Left lung (tissue), 10 donors: ENCODE data around the gene SAMD9. TPM values are rescaled to one million over a fixed set of nuclear protein-coding genes. Genes with fewer than 3 reads are reported as not detected.
A peak's percentile ranks its signal among the peaks of the same experiment; 100 is the strongest.
"Not testable (repeated sequence)": the region's sequence is repeated elsewhere in the genome, so short reads cannot be mapped to it uniquely, and the experiment has no call there.

ENCODE experiments used
- ATAC-seq: fragments of 200-7000 bp; cut with Tn5 transposase; one replicate; pipeline ENCODE4 v1.9.1; 2020; ENCODE audit warnings: moderate library complexity
- DNase-seq, 4 donors: peaks; one replicate each; pipeline ENCODE4 v3.0.0-alpha.2; 2013 to 2020
- H3K27ac ChIP-seq, 2 donors: fragments of 200-600 bp; sonication (generic) in 1 of 2; one replicate each; pipeline versions ENCODE4 v1.5.0 to v1.8.0; 2020 to 2021
- H3K27me3 ChIP-seq, 2 donors: fragments of 200-600 bp; sonication (generic) in 1 of 2; one replicate each; pipeline versions ENCODE4 v1.5.0 to v1.8.0; 2020 to 2021
- H3K36me3 ChIP-seq, 2 donors: fragments of 200-600 bp; sonication (generic) in 1 of 2; one replicate each; pipeline versions ENCODE4 v1.5.0 to v1.8.0; 2020 to 2021
- H3K4me1 ChIP-seq, 2 donors: fragments of 200-600 bp; one replicate each; pipeline ENCODE4 v1.8.0; 2021
- H3K4me3 ChIP-seq, 2 donors: fragments of 200-600 bp; sonication (generic) in 1 of 2; one replicate each; pipeline versions ENCODE4 v1.5.0 to v1.8.0; 2020 to 2021; ENCODE audit warnings: mild to moderate bottlenecking in 1 of 2
- H3K9me3 ChIP-seq, 2 donors: fragments of 200-600 bp; sonication (generic) in 1 of 2; one replicate each; pipeline versions ENCODE4 v1.5.0 to v1.8.0; 2020 to 2021
- intact Hi-C, 2 donors: fragments of 100-400 bp; cut with DNase I; formaldehyde crosslinking; loops; one replicate each; pipeline versions ENCODE4 v1.11.2 to v1.14.2; 2022
- polyA plus RNA-seq, 6 donors: library from polyadenylated mRNA; unstranded; fragments of 120-200 nt; gene quantifications; one replicate each; pipeline ENCODE4 v1.2.1, GENCODE V29; 2013; ENCODE audit not compliant: insufficient read length in 6 of 6
- total RNA-seq, 2 donors: library from RNA; stranded (reverse); fragmentation: NEBNext Ultra II Directional; extraction: Animal tissue kit (Norgen Biotek cat#: 25700); gene quantifications; one replicate each; pipeline ENCODE4 v1.2.1, GENCODE V29; 2021
- TF ChIP-seq, protein P1 (sequence below), 2 donors: fragments of 200-600 bp; sonication (generic) in 1 of 2; IDR thresholded peaks; one replicate each; pipeline versions ENCODE4 v1.5.0 to v1.8.0; 2021; ENCODE audit warnings: antibody characterized with exemption in 2 of 2
- donor health status: DM: no; HTN: yes; CAD: no.
- donor health status: DM: no; HTN: no; CAD: no.

SAMD9 gene
- total and polyA plus RNA-seq, 8 donors = 8.8 to 18.7 (median 10.6) TPM

DNA sequence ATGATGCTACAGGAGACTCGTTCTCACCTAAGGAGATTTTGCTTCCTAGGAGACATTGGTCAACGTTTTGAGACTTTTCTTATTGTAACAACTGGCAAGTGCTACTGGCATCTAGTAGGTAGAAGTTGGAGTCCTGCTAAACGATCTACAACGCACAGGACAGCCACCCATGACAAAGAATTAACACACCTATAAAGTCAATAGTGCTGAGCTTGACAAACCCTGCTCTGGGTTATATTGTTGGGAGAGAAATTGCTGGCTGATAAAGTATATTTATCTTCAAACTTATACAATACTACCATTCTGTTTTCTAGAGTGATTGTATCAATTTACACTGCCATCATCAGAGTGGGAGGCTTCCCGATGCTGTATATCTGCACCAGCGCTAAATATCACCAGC is 57.8 kb downstream of the SAMD9 start:
- TF ChIP-seq, protein P1, sequence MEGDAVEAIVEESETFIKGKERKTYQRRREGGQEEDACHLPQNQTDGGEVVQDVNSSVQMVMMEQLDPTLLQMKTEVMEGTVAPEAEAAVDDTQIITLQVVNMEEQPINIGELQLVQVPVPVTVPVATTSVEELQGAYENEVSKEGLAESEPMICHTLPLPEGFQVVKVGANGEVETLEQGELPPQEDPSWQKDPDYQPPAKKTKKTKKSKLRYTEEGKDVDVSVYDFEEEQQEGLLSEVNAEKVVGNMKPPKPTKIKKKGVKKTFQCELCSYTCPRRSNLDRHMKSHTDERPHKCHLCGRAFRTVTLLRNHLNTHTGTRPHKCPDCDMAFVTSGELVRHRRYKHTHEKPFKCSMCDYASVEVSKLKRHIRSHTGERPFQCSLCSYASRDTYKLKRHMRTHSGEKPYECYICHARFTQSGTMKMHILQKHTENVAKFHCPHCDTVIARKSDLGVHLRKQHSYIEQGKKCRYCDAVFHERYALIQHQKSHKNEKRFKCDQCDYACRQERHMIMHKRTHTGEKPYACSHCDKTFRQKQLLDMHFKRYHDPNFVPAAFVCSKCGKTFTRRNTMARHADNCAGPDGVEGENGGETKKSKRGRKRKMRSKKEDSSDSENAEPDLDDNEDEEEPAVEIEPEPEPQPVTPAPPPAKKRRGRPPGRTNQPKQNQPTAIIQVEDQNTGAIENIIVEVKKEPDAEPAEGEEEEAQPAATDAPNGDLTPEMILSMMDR (IDR thresholded peaks at IDR 0.05) = no peak
- intact Hi-C loops = no loop called here
- H3K4me1 ChIP-seq = peaks cover 0 to 4% of the 10 kb centered on the region in 2 donors
- DNase-seq = no peak
- no peak for ATAC-seq
- no peaks in the 10 kb centered on the region for H3K27me3 ChIP-seq
- no peak overlapping the region for H3K27ac ChIP-seq
- no peak overlapping the region for H3K4me3 ChIP-seq
- no peaks in the 10 kb centered on the region for H3K36me3 ChIP-seq
- H3K9me3 ChIP-seq = no peaks in the 10 kb centered on the region

DNA sequence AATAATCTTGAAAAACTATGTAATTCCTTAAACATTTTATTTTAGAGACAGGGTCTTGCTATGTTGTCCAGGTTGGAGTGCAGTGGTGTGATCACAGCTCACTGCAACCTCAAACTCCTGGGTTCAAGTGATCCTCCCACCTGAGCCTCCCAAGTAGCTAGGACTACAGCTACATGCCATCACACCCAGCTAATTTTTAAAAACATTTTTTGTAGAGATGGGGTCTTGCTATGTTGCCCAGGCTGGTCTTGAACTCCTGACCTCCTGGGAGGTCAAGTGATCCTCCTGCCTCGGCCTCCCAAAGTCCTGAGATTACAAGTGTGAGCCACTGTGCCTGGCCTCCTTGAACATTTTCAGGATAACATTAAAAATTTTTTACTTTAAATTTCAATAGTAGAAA is 61.2 kb downstream of the SAMD9 start:
- DNase-seq, H3K36me3 ChIP-seq, ATAC-seq, H3K4me1 ChIP-seq, intact Hi-C loops, H3K27ac ChIP-seq, H3K9me3 ChIP-seq, H3K27me3 ChIP-seq, H3K4me3 ChIP-seq: not testable (repeated sequence)

DNA sequence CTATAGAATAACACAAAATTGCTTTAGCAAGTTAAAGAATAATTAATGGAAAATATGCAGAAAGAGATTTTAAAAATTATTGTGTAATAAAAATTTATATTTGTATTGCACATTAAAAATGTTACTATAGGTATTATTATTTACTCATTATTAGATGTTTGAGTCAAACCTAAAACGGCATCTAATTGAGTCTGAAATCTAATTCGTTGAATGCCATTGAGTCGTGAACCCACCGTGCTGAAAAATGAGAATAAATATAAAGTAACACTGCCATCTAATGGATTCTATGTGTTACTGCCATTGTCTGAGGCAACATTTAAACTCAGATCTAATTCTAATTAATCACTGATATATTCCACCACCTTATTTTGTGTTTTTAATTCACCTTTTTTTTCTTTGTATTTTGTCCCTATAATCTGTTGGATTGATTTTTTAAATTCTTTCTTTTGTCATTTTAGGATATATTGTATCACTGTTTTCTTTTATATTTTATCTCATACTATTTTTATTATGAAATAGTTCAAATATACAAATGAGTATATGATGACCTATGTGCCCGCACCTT is 62.2 kb downstream of the SAMD9 start:
- Histone ChIP-seq H3K4me1 (peaks cover 0 to 4% of the 10 kb centered on the region in 2 donors), H3K27me3 (no peaks in the 10 kb centered on the region), H3K36me3 (no peaks in the 10 kb centered on the region), H3K9me3 (no peaks in the 10 kb centered on the region), H3K4me3 (no peak overlapping the region), H3K27ac (no peak overlapping the region)
- TF ChIP-seq, protein P1 (IDR thresholded peaks at IDR 0.05) = peak; percentile 78 to 84
- intact Hi-C loops = no loop called here
- ATAC-seq = peak; percentile 80
- peak in 2 of 4 donors; percentile 25 to 49 for DNase-seq

DNA sequence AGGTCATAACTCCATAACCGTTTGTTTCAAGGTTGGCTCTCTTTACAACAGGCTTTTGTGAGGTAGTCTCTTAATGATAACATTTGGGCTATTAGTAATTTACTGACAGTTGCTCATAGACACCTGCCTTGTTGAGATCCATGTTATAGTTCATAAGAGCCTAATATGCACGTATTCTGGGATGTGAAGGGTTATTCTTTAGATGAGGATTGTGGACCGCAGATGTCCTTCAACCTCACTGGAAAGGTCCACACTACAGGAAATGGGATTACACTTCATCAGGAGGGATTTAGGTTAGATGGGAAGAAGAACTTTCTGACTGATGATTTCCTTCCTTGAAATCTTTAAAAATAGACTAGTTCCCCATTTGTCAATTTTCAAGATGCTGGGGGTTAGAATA is 62.8 kb downstream of the SAMD9 start:
- H3K27ac ChIP-seq = no peak overlapping the region
- peaks cover 0 to 4% of the 10 kb centered on the region in 2 donors for H3K4me1 ChIP-seq
- no peak overlapping the region for H3K4me3 ChIP-seq
- TF ChIP-seq, protein P1 (IDR thresholded peaks at IDR 0.05) = no peak
- intact Hi-C loops = no loop called here
- no peaks in the 10 kb centered on the region for H3K36me3 ChIP-seq
- no peak for DNase-seq
- no peaks in the 10 kb centered on the region for H3K27me3 ChIP-seq
- ATAC-seq = no peak
- no peaks in the 10 kb centered on the region for H3K9me3 ChIP-seq

DNA sequence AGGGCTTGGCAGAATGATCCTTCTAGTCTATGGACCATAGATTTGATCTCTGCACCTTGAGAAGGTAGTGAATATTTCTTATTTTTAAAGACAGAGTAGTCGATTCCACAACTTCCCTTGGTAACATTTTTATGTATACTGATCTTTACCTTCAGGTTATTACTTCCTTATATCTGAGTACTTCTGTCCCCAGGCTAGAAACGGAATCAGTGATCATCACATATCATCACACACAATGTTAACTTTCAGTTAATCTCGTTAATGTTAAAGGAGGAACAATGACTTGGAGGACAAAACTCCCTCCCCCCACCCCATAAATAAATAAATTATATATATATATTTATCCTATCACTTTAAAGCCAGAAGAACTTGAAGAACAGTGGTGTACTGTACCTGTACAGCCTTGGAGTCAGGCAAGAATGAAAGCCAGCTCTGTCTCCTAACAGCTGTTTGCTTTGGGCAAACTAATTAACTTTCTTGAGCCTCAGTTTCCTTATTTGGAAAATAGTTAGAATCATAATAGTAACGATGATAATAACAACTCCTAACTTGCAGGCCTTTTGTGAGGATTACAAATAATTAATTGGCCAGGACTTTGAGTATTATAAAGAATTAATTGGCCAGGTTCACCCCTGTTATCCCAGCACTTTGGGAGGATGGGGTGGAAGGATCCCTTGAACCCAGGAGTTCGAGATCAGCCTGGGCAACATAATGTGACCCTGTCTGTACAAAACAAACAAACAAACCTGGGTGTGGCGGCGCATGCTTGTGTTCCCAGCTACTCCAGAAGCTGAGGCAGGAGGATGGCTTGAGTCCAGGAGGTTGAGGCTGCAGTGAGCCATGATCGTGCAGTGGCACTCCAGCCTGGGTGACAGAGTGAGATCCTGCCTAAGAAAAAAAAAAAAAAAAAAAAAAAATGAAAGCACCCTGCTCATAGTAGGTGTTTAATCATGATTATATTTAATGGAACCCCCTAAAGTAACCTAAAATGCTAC is 63.5 kb downstream of the SAMD9 start:
- no peaks in the 10 kb centered on the region for H3K27me3 ChIP-seq
- no peak overlapping the region for H3K27ac ChIP-seq
- TF ChIP-seq, protein P1 (IDR thresholded peaks at IDR 0.05) = no peak
- DNase-seq (no peak), ATAC-seq (no peak)
- intact Hi-C loops = no loop called here
- H3K36me3 ChIP-seq = no peaks in the 10 kb centered on the region
- H3K4me3 ChIP-seq = no peak overlapping the region
- peaks cover 0 to 4% of the 10 kb centered on the region in 2 donors for H3K4me1 ChIP-seq
- no peaks in the 10 kb centered on the region for H3K9me3 ChIP-seq
